H1 (cell line): ENCODE measurements around the gene KAZALD1. TPM values are rescaled to one million over a fixed set of nuclear protein-coding genes. Genes with fewer than 3 reads are reported as not detected.

Experiments used
- ATF2 ChIP-seq: IDR thresholded peaks from 2 replicates; pipeline ENCODE4 v1.6.1; 2012; ENCODE audit warnings: low read length, inconsistent platforms
- CREB1 ChIP-seq: IDR thresholded peaks from 2 replicates; pipeline ENCODE4 v1.6.1; 2012; ENCODE audit warnings: inconsistent platforms
- CTCF ChIP-seq, 3 experiments: IDR thresholded peaks; 1 replicate in 2 of 3; 2 replicates in 1 of 3; pipeline versions ENCODE4 v1.5.1 to v1.6.1; 2011; ENCODE audit warnings: low read length in 3 of 3, mild to moderate bottlenecking in 3 of 3, inconsistent platforms in 2 of 3, low read depth in 1 of 3, moderate library complexity in 1 of 3; ENCODE audit not compliant: insufficient read depth in 1 of 3; ENCODE audit errors: control extremely low read depth in 1 of 3
- E2F6 ChIP-seq: IDR thresholded peaks from 2 replicates; pipeline ENCODE4 v1.6.1; 2012; ENCODE audit warnings: inconsistent platforms
- EGR1 ChIP-seq: IDR thresholded peaks from 2 replicates; pipeline ENCODE4 v1.6.1; 2011; ENCODE audit warnings: low read depth, low read length, borderline replicate concordance
- MAX ChIP-seq: IDR thresholded peaks from 2 replicates; pipeline ENCODE4 v1.6.1; 2012; ENCODE audit warnings: inconsistent platforms
- POLR2A ChIP-seq, 2 experiments: IDR thresholded peaks; 1 replicate in 1 of 2; 2 replicates in 1 of 2; pipeline ENCODE4 v1.6.1; 2011; ENCODE audit warnings: low read depth in 2 of 2, low read length in 2 of 2, mild to moderate bottlenecking in 2 of 2; ENCODE audit errors: control extremely low read depth in 1 of 2
- POU5F1 ChIP-seq: IDR thresholded peaks from 2 replicates; pipeline ENCODE4 v1.6.1; 2011; ENCODE audit warnings: low read depth, mild to moderate bottlenecking, low read length, moderate library complexity
- RAD21 ChIP-seq, 2 experiments: IDR thresholded peaks in 1 of 2; conservative IDR thresholded peaks in 1 of 2; 2 replicates each; pipeline ENCODE4 v1.6.1; 2011; ENCODE audit warnings: low read depth in 2 of 2, low read length in 2 of 2, improper control_type of control experiment in 1 of 2, inconsistent platforms in 1 of 2, mild to moderate bottlenecking in 1 of 2, moderate library complexity in 1 of 2
- SRF ChIP-seq: IDR thresholded peaks from 2 replicates; pipeline ENCODE4 v1.6.1; 2011; ENCODE audit warnings: mild to moderate bottlenecking, low read depth, low read length, moderate library complexity
- TCF12 ChIP-seq: IDR thresholded peaks from 2 replicates; pipeline ENCODE4 v1.6.1; 2011; ENCODE audit warnings: low read depth, mild to moderate bottlenecking, low read length
- TEAD4 ChIP-seq: IDR thresholded peaks from 2 replicates; pipeline ENCODE4 v1.6.1; 2012; ENCODE audit warnings: low read depth, low read length, inconsistent platforms, mixed read lengths
- polyA plus RNA-seq, 7 experiments: library from polyadenylated mRNA; depleted of rRNA in 3 of 7; stranded (reverse) in 5 of 7; unstranded in 2 of 7; fragments of >200 nt in 5 of 7; fragments of 200-250 nt in 2 of 7; gene quantifications; 1 replicate in 5 of 7; 2 replicates in 1 of 7; 4 replicates in 1 of 7; pipeline versions ENCODE4 v1.2.1 to v1.2.3, GENCODE V29; 2011 to 2013; ENCODE audit warnings: missing spikeins in 2 of 7, mixed read lengths in 2 of 7
- total RNA-seq: library from RNA; stranded (reverse); fragmentation: NEBNext Ultra II Directional; extraction: Animal tissue kit (Norgen Biotek cat#: 25700); gene quantifications from 2 replicates; pipeline ENCODE4 v1.2.1, GENCODE V29; 2021

Gene KAZALD1
- total and polyA plus RNA-seq, 2 of the 8 experiments (the other 6 are each of a cell fraction or from before 2014, with no cell fraction given) = 0.65 to 1.9 TPM

- TF ChIP-seq CTCF (IDR thresholded peaks at IDR 0.05; ENCODE audit: control extremely low read depth in 1 of 3, insufficient read depth in 1 of 3, low read depth in 1 of 3, low read length in 3 of 3) (peak; percentile 13 to 64 (median 60); a peak in 2 of 4 replicates), SRF (no peak), CREB1 (no peak), EGR1 (no peak), ATF2 (no peak), MAX (peak; percentile 49; the same call in 1 of the 2 replicates), POU5F1 (no peak), E2F6 (0 out of 2 replicates have a peak, but pooled peaks have one; percentile 20), TEAD4 (peak; percentile 77), TCF12 (no peak), RAD21 (IDR thresholded peaks at IDR 0.05 in 1 of 2, conservative IDR thresholded peaks at IDR 0.05 in 1 of 2; ENCODE audit: low read depth in 2 of 2, low read length in 2 of 2) (no peak), POLR2A (IDR thresholded peaks at IDR 0.05; ENCODE audit: control extremely low read depth in 1 of 2, low read depth in 2 of 2, low read length in 2 of 2) (no peak)
Observed at GRCh38 chr10:101029520-101030295, 32.1 kb upstream of the KAZALD1 start (continued).
